IMR-90 (cell line): Measurements from ENCODE around the gene MYO3B. TPM values are rescaled to one million over a fixed set of nuclear protein-coding genes. Genes with fewer than 3 reads are reported as not detected.

Source experiments
- ATAC-seq: fragments of 200-7000 bp; cut with Tn5 transposase; 2 replicates; pipeline ENCODE4 v1.9.1; 2020; ENCODE audit warnings: low read depth, mild to moderate bottlenecking, moderate library complexity
- BruUV-seq: library from RNA; stranded (reverse); fragments of 400-500 nt; replicated peaks from 2 replicates; lab custom pipeline; 2021; lab: Mats Ljungman, UMichigan
- CTCF ChIA-PET: fragments of 300-600 bp; formaldehyde crosslinking; extraction: SDS; loops from one replicate; lab custom pipeline; 2021; ENCODE audit warnings: antibody characterized with exemption; lab: Yijun Ruan, JAX
- POLR2A ChIA-PET: fragments of 300-600 bp; sonication (Branson Sonifier 250); formaldehyde crosslinking; loops from one replicate; lab custom pipeline; 2022; ENCODE audit warnings: antibody characterized with exemption; ENCODE audit not compliant: unreplicated experiment; lab: Charles Lee
- DNase-seq: peaks from one replicate; pipeline ENCODE4 v3.0.0; 2013
- H2AFZ ChIP-seq: replicated peaks from 2 replicates; pipeline ENCODE3; 2013; ENCODE audit warnings: low read length, mild to moderate bottlenecking; ENCODE audit not compliant: poor library complexity
- H2AK5ac ChIP-seq: 2 replicates; pipeline ENCODE4 v1.6.1; 2013; ENCODE audit warnings: low read depth, low read length, inconsistent platforms
- H2AK9ac ChIP-seq: replicated peaks from 2 replicates; pipeline ENCODE3; 2013; ENCODE audit warnings: mild to moderate bottlenecking, low read depth, low read length, moderate library complexity; ENCODE audit not compliant: poor library complexity
- H2BK120ac ChIP-seq: 2 replicates; pipeline ENCODE4 v1.6.1; 2013; ENCODE audit warnings: low read depth, low read length, inconsistent platforms
- H2BK15ac ChIP-seq: 3 replicates; pipeline ENCODE4 v1.6.1; 2013; ENCODE audit warnings: low read depth, low read length, inconsistent platforms
- H2BK20ac ChIP-seq: 2 replicates; pipeline ENCODE4 v1.6.1; 2013; ENCODE audit warnings: low read depth, mild to moderate bottlenecking, inconsistent platforms, low read length, moderate library complexity
- H2BK5ac ChIP-seq: 2 replicates; pipeline ENCODE4 v1.6.1; 2013; ENCODE audit warnings: mild to moderate bottlenecking, low read depth, low read length, inconsistent platforms; ENCODE audit not compliant: poor library complexity, severe bottlenecking
- H3K14ac ChIP-seq: replicated peaks from 2 replicates; pipeline ENCODE4 v1.6.1; 2013; ENCODE audit warnings: low read depth, low read length, inconsistent platforms
- H3K18ac ChIP-seq: 2 replicates; pipeline ENCODE4 v1.6.1; 2013; ENCODE audit warnings: low read depth, low read length, control low read depth
- H3K23ac ChIP-seq: 2 replicates; pipeline ENCODE4 v1.6.1; 2013; ENCODE audit warnings: low read depth, low read length, inconsistent platforms
- H3K27ac ChIP-seq: 2 replicates; pipeline ENCODE4 v1.5.1; 2013; ENCODE audit warnings: mild to moderate bottlenecking, control low read depth, low read length; ENCODE audit not compliant: insufficient read depth
- H3K27me3 ChIP-seq: 2 replicates; pipeline ENCODE4 v1.6.1; 2013; ENCODE audit warnings: low read length; ENCODE audit not compliant: control insufficient read depth, insufficient read depth
- H3K36me3 ChIP-seq: 2 replicates; pipeline ENCODE4 v1.6.1; 2013; ENCODE audit warnings: low read length, mixed read lengths; ENCODE audit not compliant: control insufficient read depth, insufficient read depth
- H3K4ac ChIP-seq: 2 replicates; pipeline ENCODE4 v1.6.1; 2013; ENCODE audit warnings: low read depth, low read length, inconsistent platforms
- H3K4me1 ChIP-seq: 2 replicates; pipeline ENCODE4 v1.6.1; 2013; ENCODE audit warnings: low read length, mixed read lengths; ENCODE audit not compliant: control insufficient read depth, insufficient read depth
- H3K4me2 ChIP-seq: 2 replicates; pipeline ENCODE4 v1.6.1; 2013; ENCODE audit warnings: low read depth, mild to moderate bottlenecking, control low read depth, low read length, moderate library complexity
- H3K4me3 ChIP-seq: 2 replicates; pipeline ENCODE4 v1.5.1; 2013; ENCODE audit warnings: low read depth, mild to moderate bottlenecking, control low read depth, low read length, moderate library complexity; ENCODE audit not compliant: insufficient read depth
- H3K56ac ChIP-seq: 2 replicates; pipeline ENCODE4 v1.6.1; 2013; ENCODE audit warnings: low read length, inconsistent platforms; ENCODE audit not compliant: insufficient read depth; ENCODE audit errors: extremely low read depth
- H3K79me1 ChIP-seq, 2 experiments: 2 replicates each; pipeline ENCODE4 v1.6.1; 2013; ENCODE audit warnings: low read length in 2 of 2, inconsistent platforms in 1 of 2, low read depth in 1 of 2
- H3K9ac ChIP-seq: 2 replicates; pipeline ENCODE4 v1.6.1; 2013; ENCODE audit warnings: low read depth, low read length, control low read depth
- H3K9me1 ChIP-seq: 2 replicates; pipeline ENCODE4 v1.6.1; 2013; ENCODE audit warnings: low read length, inconsistent platforms; ENCODE audit not compliant: insufficient read depth
- H3K9me3 ChIP-seq: 2 replicates; pipeline ENCODE4 v1.6.1; 2013; ENCODE audit warnings: low read length; ENCODE audit not compliant: control insufficient read depth, insufficient read depth
- H4K20me1 ChIP-seq: 2 replicates; pipeline ENCODE4 v1.6.1; 2013; ENCODE audit warnings: low read length, inconsistent platforms; ENCODE audit not compliant: insufficient read depth
- H4K5ac ChIP-seq: 2 replicates; pipeline ENCODE4 v1.6.1; 2013; ENCODE audit warnings: mild to moderate bottlenecking, low read depth, low read length, control low read depth
- H4K8ac ChIP-seq, 2 experiments: 2 replicates each; pipeline ENCODE4 v1.6.1; 2013; ENCODE audit warnings: low read depth in 2 of 2, low read length in 2 of 2, control low read depth in 1 of 2, inconsistent platforms in 1 of 2
- H4K91ac ChIP-seq: 2 replicates; pipeline ENCODE4 v1.6.1; 2013; ENCODE audit warnings: low read depth, low read length, inconsistent platforms; ENCODE audit not compliant: insufficient read depth
- BHLHE40 ChIP-seq: fragments of 150-350 bp; IDR thresholded peaks from 2 replicates; pipeline ENCODE4 v1.6.1; 2016; ENCODE audit warnings: mild to moderate bottlenecking, low read depth, low read length
- CEBPB ChIP-seq: IDR thresholded peaks from 2 replicates; pipeline ENCODE4 v1.6.1; 2012; ENCODE audit warnings: low read depth, low read length, improper control_type of control experiment
- CHD1 ChIP-seq: IDR thresholded peaks from 2 replicates; pipeline ENCODE4 v1.6.1; 2012; ENCODE audit warnings: low read depth, low read length, improper control_type of control experiment
- CTCF ChIP-seq: conservative IDR thresholded peaks from 2 replicates; pipeline ENCODE4 v1.5.1; 2012; ENCODE audit warnings: mild to moderate bottlenecking, low read depth, low read length, improper control_type of control experiment
- FOS ChIP-seq: fragments of 150-350 bp; IDR thresholded peaks from 2 replicates; pipeline ENCODE4 v1.6.1; 2016; ENCODE audit warnings: low read depth, low read length
- MAZ ChIP-seq: IDR thresholded peaks from 2 replicates; pipeline ENCODE4 v1.6.1; 2012; ENCODE audit warnings: low read depth, mild to moderate bottlenecking, low read length, improper control_type of control experiment, moderate library complexity, borderline replicate concordance
- MXI1 ChIP-seq: IDR thresholded peaks from 2 replicates; pipeline ENCODE4 v1.6.1; 2012; ENCODE audit warnings: low read depth, mild to moderate bottlenecking, low read length, moderate library complexity, borderline replicate concordance
- NFE2L2 ChIP-seq: fragments of 150-350 bp; IDR thresholded peaks from 2 replicates; pipeline ENCODE4 v1.6.1; 2016; ENCODE audit warnings: low read depth, mild to moderate bottlenecking, low read length
- POLR2A ChIP-seq: IDR thresholded peaks from 2 replicates; pipeline ENCODE4 v1.6.1; 2012; ENCODE audit warnings: mild to moderate bottlenecking, low read depth, low read length
- RAD21 ChIP-seq: IDR thresholded peaks from 2 replicates; pipeline ENCODE4 v1.6.1; 2012; ENCODE audit warnings: low read length, improper control_type of control experiment
- RCOR1 ChIP-seq: IDR thresholded peaks from 2 replicates; pipeline ENCODE4 v1.6.1; 2012; ENCODE audit warnings: mild to moderate bottlenecking, low read length, improper control_type of control experiment; ENCODE audit not compliant: insufficient replicate concordance
- RFX5 ChIP-seq: IDR thresholded peaks from 2 replicates; pipeline ENCODE4 v1.8.0; 2012; ENCODE audit warnings: low read depth, mild to moderate bottlenecking, low read length, moderate library complexity
- SMC3 ChIP-seq: fragments of 150-350 bp; IDR thresholded peaks from 2 replicates; pipeline ENCODE4 v1.6.1; 2016; ENCODE audit warnings: low read depth, mild to moderate bottlenecking, antibody characterized with exemption, low read length, moderate library complexity
- USF2 ChIP-seq: fragments of 150-350 bp; IDR thresholded peaks from 2 replicates; pipeline ENCODE4 v1.6.1; 2017; ENCODE audit warnings: mild to moderate bottlenecking, antibody characterized with exemption, low read length, low read depth
- WGBS, 2 experiments: methylation state at CpG; one replicate each; pipeline versions ENCODE4 v1.1.5 to v1.1.7; 2013; ENCODE audit warnings: missing lambda C conversion rate in 2 of 2; ENCODE audit not compliant: insufficient read length in 1 of 2; ENCODE audit errors: extremely low coverage in 2 of 2; 5-methylcytosine and 5-hydroxymethylcytosine counted together
- dilution Hi-C: fragments of 300-500 bp; cut with HindIII; formaldehyde crosslinking; loops from one replicate; pipeline ENCODE4 v1.14.3; 2018; ENCODE audit warnings: low sequenced_read_pairs; ENCODE audit not compliant: unreplicated experiment
- in situ Hi-C: fragments of 300-500 bp; cut with MboI; formaldehyde crosslinking; loops from 3 replicates; pipeline ENCODE4 v1.14.3; 2019; ENCODE audit warnings: low sequenced_read_pairs, inconsistent platforms, mixed read lengths
- intact Hi-C: fragments of 100-400 bp; cut with micrococcal nuclease; formaldehyde crosslinking; loops from 2 replicates; pipeline ENCODE4 v1.10.0; 2022
- polyA plus RNA-seq, 3 experiments: library from polyadenylated mRNA; depleted of rRNA; stranded (reverse); fragments of >200 nt; gene quantifications; 2 replicates each; pipeline ENCODE4 v1.2.3, GENCODE V29; 2012; ENCODE audit warnings: low replicate concordance in 1 of 3
- total RNA-seq: library from RNA; depleted of rRNA; stranded (reverse); fragments of >200 nt; gene quantifications from 2 replicates; pipeline ENCODE4 v1.2.3, GENCODE V29; 2012

MYO3B gene
- total and polyA plus RNA-seq, 2 of the 4 experiments (the other 2 are of a cell fraction), result 0.02 TPM; not detected in 1

GRCh38 chr2:170598067-170598395 is 420.1 kb downstream of the MYO3B start:
- Histone ChIP-seq H2AK5ac (no peak overlapping the region), H3K14ac (no peak overlapping the region), H3K27ac (no peak overlapping the region), H3K79me1 (no peaks in the 10 kb centered on the region), H2BK120ac (no peak overlapping the region), H2AK9ac (no peak overlapping the region), H3K9me1 (no peaks in the 10 kb centered on the region), H2BK15ac (no peak overlapping the region), H4K5ac (no peak overlapping the region), H3K18ac (no peak overlapping the region), H2BK20ac (no peak overlapping the region), H3K27me3 (no peaks in the 10 kb centered on the region), H3K4me1 (no peaks in the 10 kb centered on the region), H3K4ac (no peak overlapping the region), H4K8ac (no peak overlapping the region), H2AFZ (no peak overlapping the region), H3K4me3 (no peak overlapping the region), H3K4me2 (no peak overlapping the region), H3K9ac (no peak overlapping the region), H3K56ac (no peak overlapping the region), H2BK5ac (no peak overlapping the region), H3K23ac (no peak overlapping the region), H3K36me3 (no peaks in the 10 kb centered on the region), H3K9me3 (no peaks in the 10 kb centered on the region), H4K91ac (no peak overlapping the region), H4K20me1 (no peaks in the 10 kb centered on the region)
- in situ Hi-C loops (no loop called here), intact Hi-C loops (no loop called here), dilution Hi-C loops (no loop called here)
- ATAC-seq, result no peak
- ChIA-PET CTCF (no interaction called here), POLR2A (no interaction called here)
- no peak for DNase-seq
- no TSS peak for BruUV-seq
- 40% methylated on average over 1 of the region's 4 CpGs; no CpG with 5 or more reads in 1 of the 2 experiments for WGBS, 2 experiments
- TF ChIP-seq CEBPB (no peak), MXI1 (no peak), RFX5 (no peak), NFE2L2 (no peak), RAD21 (no peak), SMC3 (no peak), CTCF (no peak), FOS (no peak), POLR2A (no peak), CHD1 (no peak), BHLHE40 (no peak), MAZ (no peak), RCOR1 (no peak), USF2 (no peak)
